ENCODE data around the gene PDLIM5.
"Not testable (repeated sequence)": the region's sequence is repeated elsewhere in the genome, so short reads cannot be mapped to it uniquely, and the experiment has no call there.

The PDLIM5 gene

GRCh38 chr4:94615451-94615850, 163.7 kb downstream of the PDLIM5 start:
- WGBS (ENCODE audit: extremely low coverage, insufficient coverage, low lambda C conversion rate): no CpG with 5 or more reads among the region's 4 CpGs
- DNase-seq: peak; percentile 10
- Histone ChIP-seq H3K36me3 (ENCODE audit: control insufficient read depth, insufficient read depth, low read length) (no peaks in the 10 kb centered on the region), H3K9ac (ENCODE audit: low read length) (no peak overlapping the region), H3K4me3 (ENCODE audit: low read length) (no peak overlapping the region), H3K4me2 (ENCODE audit: low read length) (no peak overlapping the region), H3K4ac (ENCODE audit: low read depth, low read length) (no peak overlapping the region), H3K56ac (ENCODE audit: low read length) (no peak overlapping the region), H2BK120ac (ENCODE audit: low read depth, low read length) (no peak overlapping the region), H3K4me1 (ENCODE audit: control insufficient read depth, low read depth, low read length) (no peaks in the 10 kb centered on the region), H2BK5ac (ENCODE audit: low read length) (no peak overlapping the region), H2BK15ac (replicated peaks; ENCODE audit: low read depth) (no peak overlapping the region), H3K18ac (ENCODE audit: low read length) (no peak overlapping the region), H3K79me2 (ENCODE audit: control insufficient read depth, insufficient read depth, low read length) (no peaks in the 10 kb centered on the region), H3K27ac (ENCODE audit: low read depth, low read length) (no peak overlapping the region), H3K79me1 (ENCODE audit: low read length) (no peaks in the 10 kb centered on the region), H4K5ac (ENCODE audit: low read length) (no peak overlapping the region), H4K8ac (ENCODE audit: low read depth, low read length) (no peak overlapping the region), H2AK5ac (ENCODE audit: low read length) (no peak overlapping the region), H3K27me3 (ENCODE audit: insufficient read depth, low read length, poor library complexity) (no peaks in the 10 kb centered on the region), H3K23ac (ENCODE audit: low read length) (no peak overlapping the region)

GRCh38 chr4:94621491-94622080, 169.8 kb downstream of the PDLIM5 start:
- Histone ChIP-seq H4K5ac (ENCODE audit: low read length) (no peak overlapping the region), H3K4me1 (ENCODE audit: control insufficient read depth, low read depth, low read length) (no peaks in the 10 kb centered on the region), H3K4me2 (ENCODE audit: low read length) (no peak overlapping the region), H2BK5ac (ENCODE audit: low read length) (no peak overlapping the region), H2AK5ac (ENCODE audit: low read length) (no peak overlapping the region), H3K79me2 (ENCODE audit: control insufficient read depth, insufficient read depth, low read length) (no peaks in the 10 kb centered on the region), H3K4ac (ENCODE audit: low read depth, low read length) (no peak overlapping the region), H2BK15ac (replicated peaks; ENCODE audit: low read depth) (no peak overlapping the region), H3K27ac (ENCODE audit: low read depth, low read length) (no peak overlapping the region), H3K23ac (ENCODE audit: low read length) (no peak overlapping the region), H3K18ac (ENCODE audit: low read length) (no peak overlapping the region), H2BK120ac (ENCODE audit: low read depth, low read length) (no peak overlapping the region), H3K9ac (ENCODE audit: low read length) (no peak overlapping the region), H3K56ac (ENCODE audit: low read length) (no peak overlapping the region), H3K27me3 (ENCODE audit: insufficient read depth, low read length, poor library complexity) (no peaks in the 10 kb centered on the region), H3K4me3 (ENCODE audit: low read length) (no peak overlapping the region), H3K79me1 (ENCODE audit: low read length) (no peaks in the 10 kb centered on the region), H4K8ac (ENCODE audit: low read depth, low read length) (no peak overlapping the region), H3K36me3 (ENCODE audit: control insufficient read depth, insufficient read depth, low read length) (no peaks in the 10 kb centered on the region)
- DNase-seq: peak; percentile 33
- WGBS (ENCODE audit: extremely low coverage, insufficient coverage, low lambda C conversion rate): no CpG with 5 or more reads among the region's 6 CpGs

GRCh38 chr4:94623126-94623911, 171.6 kb downstream of the PDLIM5 start:
- no peak overlapping the region for H4K5ac ChIP-seq (ENCODE audit: low read length)
- H3K9ac ChIP-seq (ENCODE audit: low read length): no peak overlapping the region
- no peak overlapping the region for H4K8ac ChIP-seq (ENCODE audit: low read depth, low read length)
- H3K56ac ChIP-seq (ENCODE audit: low read length): no peak overlapping the region
- H2AK5ac ChIP-seq (ENCODE audit: low read length): no peak overlapping the region
- H3K79me1 ChIP-seq (ENCODE audit: low read length): no peaks in the 10 kb centered on the region
- H3K4me2 ChIP-seq (ENCODE audit: low read length): no peak overlapping the region
- DNase-seq: no peak
- no peak overlapping the region for H3K18ac ChIP-seq (ENCODE audit: low read length)
- H3K27ac ChIP-seq (ENCODE audit: low read depth, low read length): no peak overlapping the region
- no CpG with 5 or more reads among the region's 3 CpGs for WGBS (ENCODE audit: extremely low coverage, insufficient coverage, low lambda C conversion rate)
- no peak overlapping the region for H3K4me3 ChIP-seq (ENCODE audit: low read length)
- H3K79me2 ChIP-seq (ENCODE audit: control insufficient read depth, insufficient read depth, low read length): no peaks in the 10 kb centered on the region
- H3K23ac ChIP-seq (ENCODE audit: low read length): no peak overlapping the region
- no peaks in the 10 kb centered on the region for H3K27me3 ChIP-seq (ENCODE audit: insufficient read depth, low read length, poor library complexity)
- no peak overlapping the region for H2BK15ac ChIP-seq (replicated peaks; ENCODE audit: low read depth)
- H2BK120ac ChIP-seq (ENCODE audit: low read depth, low read length): no peak overlapping the region
- H3K4me1 ChIP-seq (ENCODE audit: control insufficient read depth, low read depth, low read length): no peaks in the 10 kb centered on the region
- no peaks in the 10 kb centered on the region for H3K36me3 ChIP-seq (ENCODE audit: control insufficient read depth, insufficient read depth, low read length)
- H2BK5ac ChIP-seq (ENCODE audit: low read length): no peak overlapping the region
- no peak overlapping the region for H3K4ac ChIP-seq (ENCODE audit: low read depth, low read length)

- Histone ChIP-seq H3K4me3 (ENCODE audit: low read length) (no peak overlapping the region), H2BK120ac (ENCODE audit: low read depth, low read length) (no peak overlapping the region), H3K36me3 (ENCODE audit: control insufficient read depth, insufficient read depth, low read length) (no peaks in the 10 kb centered on the region), H3K18ac (ENCODE audit: low read length) (no peak overlapping the region), H4K8ac (ENCODE audit: low read depth, low read length) (no peak overlapping the region), H3K4ac (ENCODE audit: low read depth, low read length) (no peak overlapping the region), H3K27ac (ENCODE audit: low read depth, low read length) (no peak overlapping the region), H3K4me2 (ENCODE audit: low read length) (no peak overlapping the region), H3K56ac (ENCODE audit: low read length) (no peak overlapping the region), H3K4me1 (ENCODE audit: control insufficient read depth, low read depth, low read length) (no peaks in the 10 kb centered on the region), H2AK5ac (ENCODE audit: low read length) (no peak overlapping the region), H3K79me2 (ENCODE audit: control insufficient read depth, insufficient read depth, low read length) (no peaks in the 10 kb centered on the region), H3K23ac (ENCODE audit: low read length) (no peak overlapping the region), H3K79me1 (ENCODE audit: low read length) (no peaks in the 10 kb centered on the region), H2BK15ac (replicated peaks; ENCODE audit: low read depth) (no peak overlapping the region), H2BK5ac (ENCODE audit: low read length) (no peak overlapping the region), H4K5ac (ENCODE audit: low read length) (no peak overlapping the region), H3K27me3 (ENCODE audit: insufficient read depth, low read length, poor library complexity) (no peaks in the 10 kb centered on the region), H3K9ac (ENCODE audit: low read length) (no peak overlapping the region)
- no CpG with 5 or more reads among the region's 3 CpGs for WGBS (ENCODE audit: extremely low coverage, insufficient coverage, low lambda C conversion rate)
- DNase-seq: no peak
These were observed 175.2 kb downstream of the PDLIM5 start for GRCh38 chr4:94626942-94627341.

- not testable (repeated sequence) for H2BK5ac ChIP-seq (ENCODE audit: low read length); H2BK120ac ChIP-seq (ENCODE audit: low read depth, low read length); H4K8ac ChIP-seq (ENCODE audit: low read depth, low read length); H3K56ac ChIP-seq (ENCODE audit: low read length); H3K4me3 ChIP-seq (ENCODE audit: low read length); DNase-seq; H3K4ac ChIP-seq (ENCODE audit: low read depth, low read length); H3K79me2 ChIP-seq (ENCODE audit: control insufficient read depth, insufficient read depth, low read length); H3K9ac ChIP-seq (ENCODE audit: low read length); H3K79me1 ChIP-seq (ENCODE audit: low read length); H3K36me3 ChIP-seq (ENCODE audit: control insufficient read depth, insufficient read depth, low read length); H3K23ac ChIP-seq (ENCODE audit: low read length); H3K4me2 ChIP-seq (ENCODE audit: low read length); H2AK5ac ChIP-seq (ENCODE audit: low read length); H2BK15ac ChIP-seq (replicated peaks; ENCODE audit: low read depth); H3K27ac ChIP-seq (ENCODE audit: low read depth, low read length); H3K18ac ChIP-seq (ENCODE audit: low read length); H3K27me3 ChIP-seq (ENCODE audit: insufficient read depth, low read length, poor library complexity); H4K5ac ChIP-seq (ENCODE audit: low read length); H3K4me1 ChIP-seq (ENCODE audit: control insufficient read depth, low read depth, low read length)
- no CpG with 5 or more reads among the region's 8 CpGs for WGBS (ENCODE audit: extremely low coverage, insufficient coverage, low lambda C conversion rate)
These were observed 177.3 kb downstream of the PDLIM5 start for GRCh38 chr4:94629058-94629457.
